Caco-2 (cell line): ENCODE measurements around the gene GPATCH2L. TPM values are rescaled to one million over a fixed set of nuclear protein-coding genes. Genes with fewer than 3 reads are reported as not detected.

Experiments
- BruUV-seq: library from RNA; stranded (reverse); fragments of 400-500 nt; replicated peaks from 2 replicates; lab custom pipeline; 2021; lab: Mats Ljungman, UMichigan
- CTCF ChIA-PET: fragments of 300-600 bp; sonication (Branson Sonifier 250); formaldehyde crosslinking; loops from one replicate; lab custom pipeline; 2022; ENCODE audit warnings: antibody characterized with exemption; lab: Charles Lee
- POLR2A ChIA-PET: fragments of 300-600 bp; sonication (Branson Sonifier 250); formaldehyde crosslinking; loops from one replicate; lab custom pipeline; 2022; ENCODE audit warnings: antibody characterized with exemption; lab: Charles Lee
- DNase-seq, 2 experiments: peaks; one replicate each; pipeline versions ENCODE4 v3.0.0 to v3.0.0-alpha.2; 2020 to 2022
- H3K27me3 ChIP-seq: replicated peaks from 2 replicates; pipeline ENCODE4 v1.6.0; 2011; ENCODE audit warnings: low read length; ENCODE audit not compliant: control insufficient read depth, insufficient read depth
- H3K36me3 ChIP-seq: 2 replicates; pipeline ENCODE4 v1.5.1; 2011; ENCODE audit warnings: low read length; ENCODE audit not compliant: control insufficient read depth, insufficient read depth
- H3K4me1 ChIP-seq: fragments of 250-450 bp; sonication (Bioruptor Pico); 2 replicates; pipeline ENCODE4 v1.5.1; 2020; ENCODE audit warnings: mild to moderate bottlenecking
- H3K4me3 ChIP-seq: 2 replicates; pipeline ENCODE4 v1.5.1; 2011; ENCODE audit warnings: low read depth, mild to moderate bottlenecking, control low read depth, low read length
- H3K9me3 ChIP-seq: fragments of 250-450 bp; sonication (Bioruptor Pico); 2 replicates; pipeline ENCODE4 v1.5.1; 2020; ENCODE audit warnings: mild to moderate bottlenecking, moderate library complexity
- H3K27ac Mint-ChIP-seq: one replicate; pipeline ENCODE4 v1.8.0; 2022; ENCODE audit warnings: mixed read lengths; ENCODE audit not compliant: unreplicated experiment
- H3K27me3 Mint-ChIP-seq: one replicate; pipeline ENCODE4 v1.8.0; 2022; ENCODE audit warnings: mixed read lengths; ENCODE audit not compliant: insufficient read depth, unreplicated experiment
- H3K36me3 Mint-ChIP-seq: one replicate; pipeline ENCODE4 v1.8.0; 2022; ENCODE audit warnings: mild to moderate bottlenecking, mixed read lengths; ENCODE audit not compliant: insufficient read depth, unreplicated experiment
- H3K4me1 Mint-ChIP-seq: one replicate; pipeline ENCODE4 v1.8.0; 2022; ENCODE audit warnings: low read depth, mixed read lengths; ENCODE audit not compliant: unreplicated experiment
- H3K4me3 Mint-ChIP-seq: one replicate; pipeline ENCODE4 v1.8.0; 2022; ENCODE audit warnings: mild to moderate bottlenecking, moderate library complexity, mixed read lengths; ENCODE audit not compliant: unreplicated experiment
- H3K9me3 Mint-ChIP-seq: one replicate; pipeline ENCODE4 v1.8.0; 2022; ENCODE audit warnings: mixed read lengths; ENCODE audit not compliant: unreplicated experiment
- intact Hi-C: fragments of 100-400 bp; cut with micrococcal nuclease; formaldehyde crosslinking; loops from one replicate; pipeline ENCODE4 v1.10.0; 2022; ENCODE audit not compliant: unreplicated experiment
- total RNA-seq: library from RNA; stranded (reverse); gene quantifications from 2 replicates; pipeline ENCODE4 v1.2.3, GENCODE V29; 2022
- TF ChIP-seq, protein P1 (sequence below), 2 experiments: fragments of 200-600 bp in 1 of 2; IDR thresholded peaks; 1 replicate in 1 of 2; 2 replicates in 1 of 2; pipeline versions ENCODE4 v1.5.1 to v1.8.0; 2011 to 2022; ENCODE audit warnings: antibody characterized with exemption in 1 of 2, control low read depth in 1 of 2, inconsistent platforms in 1 of 2, low read depth in 1 of 2, low read length in 1 of 2, mild to moderate bottlenecking in 1 of 2, moderate library complexity in 1 of 2; ENCODE audit not compliant: insufficient read depth in 1 of 2, severe bottlenecking in 1 of 2, unreplicated experiment in 1 of 2

The GPATCH2L gene
- total RNA-seq, 1 experiment from 2014 or later, result 41.6 TPM

- intact Hi-C loops, result no loop called here
- no peaks in the 10 kb centered on the region for H3K9me3 Mint-ChIP-seq
- Histone ChIP-seq H3K4me3 (no peak overlapping the region), H3K9me3 (no peaks in the 10 kb centered on the region), H3K4me1 (no peaks in the 10 kb centered on the region), H3K36me3 (no peaks in the 10 kb centered on the region), H3K27me3 (peaks cover 3% of the 10 kb centered on the region)
- POLR2A ChIA-PET, result no interaction called here
- TF ChIP-seq, protein P1, sequence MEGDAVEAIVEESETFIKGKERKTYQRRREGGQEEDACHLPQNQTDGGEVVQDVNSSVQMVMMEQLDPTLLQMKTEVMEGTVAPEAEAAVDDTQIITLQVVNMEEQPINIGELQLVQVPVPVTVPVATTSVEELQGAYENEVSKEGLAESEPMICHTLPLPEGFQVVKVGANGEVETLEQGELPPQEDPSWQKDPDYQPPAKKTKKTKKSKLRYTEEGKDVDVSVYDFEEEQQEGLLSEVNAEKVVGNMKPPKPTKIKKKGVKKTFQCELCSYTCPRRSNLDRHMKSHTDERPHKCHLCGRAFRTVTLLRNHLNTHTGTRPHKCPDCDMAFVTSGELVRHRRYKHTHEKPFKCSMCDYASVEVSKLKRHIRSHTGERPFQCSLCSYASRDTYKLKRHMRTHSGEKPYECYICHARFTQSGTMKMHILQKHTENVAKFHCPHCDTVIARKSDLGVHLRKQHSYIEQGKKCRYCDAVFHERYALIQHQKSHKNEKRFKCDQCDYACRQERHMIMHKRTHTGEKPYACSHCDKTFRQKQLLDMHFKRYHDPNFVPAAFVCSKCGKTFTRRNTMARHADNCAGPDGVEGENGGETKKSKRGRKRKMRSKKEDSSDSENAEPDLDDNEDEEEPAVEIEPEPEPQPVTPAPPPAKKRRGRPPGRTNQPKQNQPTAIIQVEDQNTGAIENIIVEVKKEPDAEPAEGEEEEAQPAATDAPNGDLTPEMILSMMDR (IDR thresholded peaks at IDR 0.05; ENCODE audit: insufficient read depth in 1 of 2, low read depth in 1 of 2, low read length in 1 of 2, severe bottlenecking in 1 of 2, unreplicated experiment in 1 of 2), result no peak
- H3K27me3 Mint-ChIP-seq, result peaks cover 46% of the 10 kb centered on the region
- no TSS peak for BruUV-seq
- H3K4me1 Mint-ChIP-seq, result no peaks in the 10 kb centered on the region
- peak in 1 of 2 experiments; percentile 55 for DNase-seq
- H3K4me3 Mint-ChIP-seq, result no peak overlapping the region
- no peak overlapping the region for H3K27ac Mint-ChIP-seq
- CTCF ChIA-PET, result no interaction called here
- no peaks in the 10 kb centered on the region for H3K36me3 Mint-ChIP-seq
Measured at GRCh38 chr14:76133103-76133502, 18.6 kb upstream of the GPATCH2L start.

DNA sequence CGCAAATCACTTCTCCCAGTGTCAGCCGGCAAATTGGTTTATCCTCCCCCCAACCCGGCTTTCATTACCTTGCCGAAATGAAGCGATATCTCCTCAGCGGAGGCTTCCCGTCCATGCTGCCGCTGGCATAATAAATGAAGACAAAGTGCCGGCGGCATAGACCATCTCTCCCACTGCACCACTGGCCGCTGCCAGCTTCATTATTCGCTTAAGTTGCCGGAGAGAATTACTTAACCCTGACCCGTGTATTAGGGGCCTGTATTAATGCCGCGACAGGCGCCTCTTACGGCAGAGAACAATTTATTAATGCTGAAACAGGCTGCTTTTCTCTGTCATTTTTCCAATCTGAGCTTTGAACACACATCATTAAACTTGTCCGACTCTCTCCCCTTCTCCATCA, 17.5 kb upstream of the GPATCH2L start:
- no peaks in the 10 kb centered on the region for H3K9me3 Mint-ChIP-seq
- POLR2A ChIA-PET, result no interaction called here
- Histone ChIP-seq H3K27me3 (peaks cover 3% of the 10 kb centered on the region), H3K4me3 (no peak overlapping the region), H3K36me3 (no peaks in the 10 kb centered on the region), H3K9me3 (no peaks in the 10 kb centered on the region), H3K4me1 (no peaks in the 10 kb centered on the region)
- peaks cover 43% of the 10 kb centered on the region for H3K27me3 Mint-ChIP-seq
- no peaks in the 10 kb centered on the region for H3K36me3 Mint-ChIP-seq
- CTCF ChIA-PET, result no interaction called here
- no peak overlapping the region for H3K27ac Mint-ChIP-seq
- TF ChIP-seq, protein P1 (IDR thresholded peaks at IDR 0.05; ENCODE audit: insufficient read depth in 1 of 2, low read depth in 1 of 2, low read length in 1 of 2, severe bottlenecking in 1 of 2, unreplicated experiment in 1 of 2), result no peak
- no TSS peak for BruUV-seq
- no peak overlapping the region for H3K4me3 Mint-ChIP-seq
- intact Hi-C loops, result no loop called here
- H3K4me1 Mint-ChIP-seq, result no peaks in the 10 kb centered on the region
- DNase-seq, result no peak

- Histone ChIP-seq H3K9me3 (no peaks in the 10 kb centered on the region), H3K27me3 (peaks cover 3% of the 10 kb centered on the region), H3K4me3 (no peak overlapping the region), H3K36me3 (no peaks in the 10 kb centered on the region), H3K4me1 (no peaks in the 10 kb centered on the region)
- POLR2A ChIA-PET, result no interaction called here
- H3K27me3 Mint-ChIP-seq, result peaks cover 39% of the 10 kb centered on the region
- CTCF ChIA-PET, result no interaction called here
- BruUV-seq, result no TSS peak
- H3K27ac Mint-ChIP-seq, result no peak overlapping the region
- no peak for DNase-seq
- intact Hi-C loops, result no loop called here
- H3K4me3 Mint-ChIP-seq, result no peak overlapping the region
- H3K9me3 Mint-ChIP-seq, result no peaks in the 10 kb centered on the region
- no peaks in the 10 kb centered on the region for H3K4me1 Mint-ChIP-seq
- TF ChIP-seq, protein P1 (IDR thresholded peaks at IDR 0.05; ENCODE audit: insufficient read depth in 1 of 2, low read depth in 1 of 2, low read length in 1 of 2, severe bottlenecking in 1 of 2, unreplicated experiment in 1 of 2), result no peak
- H3K36me3 Mint-ChIP-seq, result no peaks in the 10 kb centered on the region
Measured at GRCh38 chr14:76135722-76136121, 16.0 kb upstream of the GPATCH2L start.
